Kidney tubule cell (primary cell): ENCODE data around the gene ZNF423.

Experiments
- DNase-seq: peaks from one replicate; pipeline ENCODE4 v3.0.0-alpha.2; 2018; ENCODE audit warnings: low spot score

The ZNF423 gene

DNA sequence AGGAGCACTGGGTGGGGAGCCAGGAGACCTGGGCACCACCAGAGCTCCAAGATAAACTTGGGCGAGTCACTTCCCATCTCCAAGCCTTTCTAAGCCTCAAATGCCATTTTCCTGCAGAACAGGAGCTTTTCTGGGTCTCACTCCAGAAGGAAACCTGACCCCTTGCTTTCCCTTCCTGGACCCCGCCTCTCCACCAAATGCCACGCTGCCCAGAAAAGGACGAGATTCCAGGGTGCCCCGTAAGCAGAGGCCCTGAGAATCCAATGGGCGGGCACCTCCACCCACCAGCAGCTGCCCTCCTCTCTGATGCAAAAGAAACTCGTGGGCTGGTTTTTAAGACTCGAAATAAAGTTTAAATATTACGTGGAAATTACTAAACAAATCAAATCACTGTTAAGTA lies 31.3 kb downstream of the ZNF423 start:
- DNase-seq: no peak

DNA sequence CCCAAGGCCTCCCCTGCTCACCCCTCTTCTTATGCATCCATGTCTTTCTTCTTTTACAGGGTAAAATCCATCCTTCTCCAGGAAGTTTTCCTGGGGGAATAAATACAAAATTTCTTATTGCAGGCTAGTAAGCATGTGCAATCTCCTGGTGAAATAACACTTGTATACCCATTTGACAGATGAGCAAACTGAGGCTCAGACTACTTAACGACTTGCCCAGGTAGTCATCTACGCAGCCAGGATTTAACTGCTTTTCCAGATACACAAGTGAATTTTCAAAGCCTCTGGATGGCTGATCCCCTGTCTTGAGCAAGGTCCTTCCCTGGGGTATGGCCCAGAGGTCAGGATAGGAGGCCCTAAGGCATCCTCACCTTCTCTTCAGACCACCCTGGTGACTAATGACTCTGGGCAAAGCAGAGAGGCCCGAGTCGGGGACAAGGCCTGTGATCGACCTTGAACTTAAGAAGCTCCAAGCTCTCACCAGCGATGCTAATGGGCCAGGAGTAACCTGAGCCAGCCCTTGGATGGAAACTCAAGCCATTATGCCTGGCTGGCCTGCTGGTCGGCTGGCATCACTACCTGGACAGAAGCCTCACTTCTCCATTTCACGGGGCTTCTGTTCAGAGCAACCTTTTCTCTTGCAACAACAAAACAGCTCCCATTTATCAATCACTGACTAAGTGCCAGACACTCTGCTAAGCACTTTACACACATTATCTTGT lies 33.1 kb downstream of the ZNF423 start:
- no peak for DNase-seq

DNA sequence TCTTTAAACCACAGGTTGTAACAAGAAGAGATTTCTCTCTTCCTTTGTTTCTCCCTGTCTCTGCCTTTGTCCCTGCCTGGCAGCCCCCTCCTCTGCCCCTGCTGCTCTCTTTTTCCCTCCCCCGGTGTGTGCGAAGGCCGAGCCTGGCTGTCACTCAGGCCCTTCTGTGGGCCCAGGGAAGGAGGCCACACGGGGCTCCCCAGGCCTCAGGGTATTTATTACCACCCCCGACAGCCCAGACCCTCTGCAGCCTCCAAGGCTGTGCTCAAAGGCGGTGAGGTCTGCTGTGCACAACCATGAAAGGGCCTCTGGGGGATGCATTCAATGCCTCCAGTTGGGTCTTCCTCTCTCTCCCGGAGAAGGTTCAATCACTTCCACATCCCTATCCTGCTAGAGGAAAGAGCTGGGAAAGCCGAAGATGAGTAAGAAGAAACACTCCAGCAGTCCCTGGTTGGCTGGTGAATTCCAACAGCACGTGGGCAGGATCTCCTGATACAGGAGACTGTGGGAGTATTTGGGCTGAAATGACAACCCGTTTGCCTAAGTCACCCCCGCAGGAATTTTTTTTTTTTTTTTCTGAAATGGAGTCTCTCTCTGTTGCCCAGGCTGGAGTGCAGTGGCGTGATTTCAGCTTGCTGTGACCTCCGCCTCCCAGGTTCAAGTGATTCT lies 34.2 kb downstream of the ZNF423 start:
- DNase-seq: no peak

DNA sequence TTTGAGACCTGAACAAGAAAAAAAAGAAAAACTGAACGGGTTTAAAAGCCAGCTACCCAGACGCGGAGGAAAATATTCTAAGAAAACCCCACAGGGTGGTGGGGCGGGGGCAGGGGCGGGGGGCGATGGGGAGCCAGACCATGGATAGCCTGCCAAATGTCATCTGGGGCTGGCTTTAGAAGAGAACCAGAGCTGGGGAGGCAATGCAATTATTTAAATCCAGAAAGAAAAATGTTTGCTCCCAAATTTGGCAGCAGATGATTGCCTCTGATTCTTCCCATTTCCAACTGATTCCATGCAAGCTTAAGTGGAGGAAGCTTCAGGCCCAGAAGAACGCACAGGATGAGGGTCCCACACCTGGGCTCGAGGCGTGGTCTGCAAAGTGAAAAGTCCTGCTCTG lies 34.8 kb downstream of the ZNF423 start:
- DNase-seq: no peak

DNA sequence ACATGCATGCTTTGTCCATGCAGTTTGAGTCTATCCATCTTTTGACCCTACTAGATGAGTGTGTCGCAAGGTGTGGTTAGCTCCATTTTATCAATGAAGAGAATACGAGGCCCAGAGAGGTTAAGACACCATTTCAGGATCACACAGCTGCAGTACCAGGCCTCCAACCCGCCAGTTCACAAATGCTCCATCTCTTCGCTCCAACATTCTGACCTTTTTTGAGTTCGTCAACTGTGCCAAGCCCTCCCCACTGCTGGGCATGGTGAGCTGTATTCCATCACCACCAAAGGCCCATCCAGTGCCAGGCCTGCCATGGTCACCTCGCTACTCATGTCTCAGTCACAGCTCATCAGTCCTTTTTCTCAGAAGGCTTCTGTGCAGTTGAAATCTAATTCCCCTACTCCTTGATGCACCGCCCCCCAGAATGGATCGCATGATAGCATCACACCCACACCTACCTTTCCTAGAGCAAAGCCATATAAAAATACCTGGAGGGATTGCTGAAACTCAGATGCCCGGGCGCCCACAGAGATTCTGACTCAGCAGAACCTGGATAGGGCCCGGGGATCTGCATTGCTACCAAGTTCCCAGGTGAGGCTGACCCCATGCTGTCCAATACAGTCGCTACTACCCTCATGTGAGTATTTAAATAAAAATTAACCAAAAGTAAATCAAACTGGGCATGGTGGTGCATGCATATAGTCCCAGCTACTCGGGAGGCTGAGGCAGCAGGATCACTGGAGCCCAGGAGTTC lies 38.0 kb downstream of the ZNF423 start:
- no peak for DNase-seq

DNA sequence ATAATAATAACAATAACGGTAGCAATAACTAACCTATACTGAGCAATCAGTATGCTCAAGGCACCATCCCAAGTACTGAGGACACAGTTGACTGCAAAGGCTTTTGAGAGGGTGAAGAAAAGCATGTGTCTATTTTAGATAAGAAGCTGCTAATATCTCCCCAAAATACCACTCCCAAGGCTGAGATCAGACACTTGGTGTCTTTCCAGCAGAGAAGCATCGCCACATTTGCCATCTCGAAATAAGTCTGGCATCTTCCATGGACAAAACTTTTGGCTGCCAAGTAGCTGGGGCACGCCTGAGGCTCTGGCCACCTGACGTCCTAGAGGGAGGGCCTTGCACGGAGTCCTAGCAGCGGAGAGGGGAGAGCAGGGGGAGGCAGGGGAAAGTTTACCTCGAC lies 39.0 kb downstream of the ZNF423 start:
- DNase-seq: no peak

DNA sequence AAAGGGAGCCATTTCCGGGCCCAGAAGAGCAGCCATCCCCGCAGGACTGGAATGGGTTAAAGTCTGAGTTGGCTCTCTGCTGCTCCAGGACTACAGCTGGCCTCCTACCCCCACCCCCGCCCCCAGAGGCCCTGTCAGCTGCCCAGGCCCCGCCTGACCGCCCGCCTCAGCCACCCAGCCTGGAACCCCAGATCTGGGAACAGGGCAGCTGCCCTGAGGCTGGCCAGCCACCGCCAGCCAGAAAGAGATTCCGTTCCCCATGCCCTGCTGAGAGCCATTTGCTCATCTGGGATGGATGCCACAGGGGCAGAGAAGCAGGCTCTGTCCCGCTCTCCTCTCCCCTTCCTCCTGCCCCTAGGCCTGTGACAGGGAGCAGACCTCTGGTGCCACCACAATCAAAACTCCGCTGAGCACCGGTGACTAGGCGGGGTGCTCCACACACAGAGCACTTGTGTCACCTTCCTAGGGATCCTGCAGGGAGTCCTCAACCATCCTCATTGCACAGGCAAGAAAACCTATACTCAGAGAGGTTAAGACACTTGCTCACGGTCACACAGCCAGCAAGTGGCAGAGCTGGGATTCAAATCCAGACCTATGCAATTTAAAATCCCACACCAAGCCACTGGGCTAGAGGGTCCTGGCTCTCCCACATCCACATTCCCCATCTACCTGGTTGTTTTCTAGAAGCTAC lies 44.1 kb downstream of the ZNF423 start:
- DNase-seq: no peak

DNA sequence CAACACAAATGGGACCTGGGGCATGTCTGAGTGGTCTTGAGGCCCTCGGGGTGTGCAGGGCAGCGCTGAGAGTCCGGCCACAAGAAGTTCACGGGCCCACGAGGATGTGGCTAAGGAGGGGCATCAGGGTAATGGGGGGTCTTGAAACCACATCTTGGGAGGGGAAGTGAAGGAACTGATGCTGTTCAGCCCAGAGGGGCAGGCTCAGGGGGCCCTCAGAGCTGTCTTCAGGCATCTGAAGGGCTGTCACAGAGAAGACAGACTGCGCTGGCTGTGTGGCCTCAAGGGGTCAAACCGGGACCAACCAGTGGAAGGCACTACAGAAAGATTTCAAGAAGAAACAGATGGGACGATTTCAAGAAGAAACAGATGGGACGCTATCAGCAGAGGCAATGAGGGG lies 45.1 kb downstream of the ZNF423 start:
- DNase-seq: no peak

DNA sequence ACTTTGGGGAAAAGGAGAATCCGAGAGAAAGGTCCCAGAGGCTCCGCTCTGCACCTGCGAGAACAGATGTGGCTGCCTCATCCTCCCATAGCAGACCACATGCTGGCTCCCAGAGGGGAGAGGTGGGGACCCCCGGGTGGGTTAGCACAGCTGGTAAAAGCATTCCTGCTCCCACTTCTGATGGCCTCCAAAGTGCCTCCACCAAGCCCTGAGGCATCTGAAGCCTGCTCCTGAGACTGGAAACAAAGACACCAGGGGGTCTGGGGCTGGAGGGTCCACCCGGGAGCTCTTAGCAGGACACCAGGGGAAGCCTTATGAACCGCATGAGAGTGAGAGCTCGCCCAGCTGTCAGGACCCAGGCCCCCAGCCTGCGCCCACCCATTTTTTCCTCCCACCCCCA lies 46.4 kb downstream of the ZNF423 start:
- DNase-seq: no peak

DNA sequence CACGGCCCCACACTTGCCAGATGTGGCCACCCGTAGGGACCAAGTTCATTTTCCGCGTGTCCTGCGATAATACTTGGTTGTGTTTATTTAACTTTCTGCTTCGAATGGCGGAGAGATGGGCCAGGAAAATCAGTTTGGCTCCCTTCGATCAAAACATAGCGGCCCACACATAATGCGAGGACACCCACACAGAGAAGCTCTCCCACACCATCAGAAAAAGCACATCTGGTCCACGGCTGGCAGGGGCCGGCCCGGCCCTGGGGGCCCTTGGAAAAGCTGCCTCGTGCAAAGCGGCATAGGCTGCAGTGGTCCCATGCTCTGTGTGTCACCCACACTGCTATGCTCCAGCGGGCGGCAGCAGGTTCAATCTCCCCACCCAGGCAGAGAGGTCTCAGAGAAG lies 46.9 kb downstream of the ZNF423 start:
- DNase-seq: no peak

DNA sequence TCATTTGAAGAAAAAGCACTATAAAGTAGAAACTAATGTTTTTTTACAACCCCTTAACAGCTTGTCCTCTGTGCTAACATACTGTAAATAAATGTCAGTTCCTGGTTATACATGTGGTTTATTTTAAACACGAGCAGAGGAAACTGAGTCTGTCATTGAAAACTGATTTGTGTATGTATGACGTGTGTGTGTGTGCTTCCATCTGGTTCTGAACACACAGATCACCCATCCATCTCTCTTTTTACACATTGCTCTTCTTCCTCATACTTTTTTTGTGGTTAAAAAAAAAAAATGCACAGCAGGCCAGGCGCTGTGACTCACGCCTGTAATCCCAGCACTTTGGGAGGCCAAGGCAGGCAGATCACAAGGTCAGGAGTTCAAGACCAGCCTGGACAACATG lies 49.5 kb downstream of the ZNF423 start:
- no peak for DNase-seq

DNA sequence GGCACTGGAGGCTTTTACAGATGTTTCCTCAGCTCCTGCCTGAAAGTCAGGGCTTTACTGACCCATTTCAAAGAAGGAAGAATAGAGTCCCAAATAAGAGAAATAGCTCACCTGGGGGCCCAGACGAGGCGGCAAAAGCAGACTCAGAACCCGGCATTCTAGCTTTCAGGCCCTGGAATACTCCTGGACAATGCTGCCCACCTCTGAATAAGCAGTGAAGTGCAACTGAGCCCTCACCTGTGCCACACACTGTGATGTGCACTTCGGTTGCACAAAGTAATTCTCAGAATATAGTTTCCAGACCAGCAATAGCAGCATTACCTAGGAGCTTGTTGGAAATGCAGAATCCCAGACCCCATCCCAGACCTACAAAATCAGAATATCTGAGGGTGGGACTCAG lies 54.6 kb downstream of the ZNF423 start:
- no peak for DNase-seq

DNA sequence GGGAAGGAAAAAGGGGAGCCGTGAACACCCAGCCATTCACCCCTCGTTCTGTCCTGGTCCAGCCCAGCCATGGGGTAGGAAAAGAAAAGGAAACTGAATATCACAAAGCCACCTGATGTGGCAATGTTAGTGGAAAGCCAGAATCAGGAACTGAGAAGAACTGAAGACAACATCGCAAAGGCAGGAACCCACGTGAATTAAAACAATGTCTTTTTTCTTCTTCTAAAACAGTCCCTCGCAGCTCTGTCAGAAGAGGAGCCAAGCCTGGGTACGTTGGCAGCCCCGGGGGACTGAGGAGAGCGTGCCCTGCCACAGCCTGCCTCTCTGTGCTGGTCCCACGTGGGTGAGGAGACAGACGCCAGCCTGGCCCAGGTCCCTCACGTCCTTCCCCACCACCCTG lies 55.0 kb downstream of the ZNF423 start:
- no peak for DNase-seq

DNA sequence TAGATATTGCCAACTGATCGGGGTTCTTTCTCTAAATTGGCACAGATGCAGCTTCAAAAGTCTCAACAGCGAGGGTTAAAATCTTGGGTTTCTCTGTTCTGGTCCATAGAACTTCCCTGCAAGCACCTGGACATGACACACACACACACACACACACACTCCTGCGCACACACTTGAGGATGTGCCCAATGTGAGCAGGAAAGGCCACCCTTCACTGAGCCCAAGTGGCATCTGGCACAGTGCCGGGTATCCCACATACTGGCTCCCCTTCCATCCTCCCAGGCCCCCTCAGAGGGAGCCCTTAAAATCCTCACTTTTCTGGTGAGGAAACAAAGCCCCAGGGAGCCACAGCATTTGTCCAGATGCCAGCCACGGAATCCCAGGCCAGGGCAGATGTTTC lies 55.5 kb downstream of the ZNF423 start:
- DNase-seq: no peak

DNA sequence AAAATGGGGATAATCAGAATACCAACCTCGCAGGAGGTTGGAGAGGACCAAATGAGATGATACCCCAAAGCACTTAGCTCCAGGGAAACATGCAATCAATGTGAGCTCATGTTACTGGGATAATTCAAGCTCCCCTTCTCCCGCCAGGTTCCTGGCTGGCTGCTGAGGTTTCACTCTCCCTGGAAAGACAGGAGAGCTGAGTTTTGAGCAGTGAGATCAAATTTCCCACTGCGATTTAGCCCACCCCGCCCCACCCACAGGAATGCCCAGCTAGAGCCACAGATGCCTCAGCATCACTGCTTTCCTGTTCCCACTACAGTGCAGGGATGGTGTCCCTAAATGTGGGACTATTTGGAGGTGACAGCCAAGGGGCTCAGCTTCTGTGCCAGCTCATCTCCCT lies 56.7 kb downstream of the ZNF423 start:
- no peak for DNase-seq

DNA sequence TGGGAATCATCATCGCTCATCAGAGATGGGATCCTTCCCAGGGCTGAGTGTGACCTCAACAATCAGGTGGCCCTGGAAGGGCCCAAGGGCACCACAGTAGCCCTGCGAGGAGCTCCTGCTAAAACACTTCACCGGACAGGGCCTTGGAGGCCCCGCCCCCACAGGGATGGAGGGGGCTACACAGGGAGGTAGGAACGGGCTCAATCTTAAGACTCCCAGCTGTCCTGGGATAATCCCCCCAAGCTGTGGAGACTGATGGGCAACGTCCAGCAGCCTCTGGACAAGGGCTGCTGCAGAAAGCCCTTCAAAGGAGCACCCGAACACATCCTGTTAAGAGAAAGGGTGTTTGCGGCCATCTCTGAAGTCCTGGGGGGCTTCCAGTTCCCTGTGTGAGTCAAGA lies 60.4 kb downstream of the ZNF423 start:
- no peak for DNase-seq

DNA sequence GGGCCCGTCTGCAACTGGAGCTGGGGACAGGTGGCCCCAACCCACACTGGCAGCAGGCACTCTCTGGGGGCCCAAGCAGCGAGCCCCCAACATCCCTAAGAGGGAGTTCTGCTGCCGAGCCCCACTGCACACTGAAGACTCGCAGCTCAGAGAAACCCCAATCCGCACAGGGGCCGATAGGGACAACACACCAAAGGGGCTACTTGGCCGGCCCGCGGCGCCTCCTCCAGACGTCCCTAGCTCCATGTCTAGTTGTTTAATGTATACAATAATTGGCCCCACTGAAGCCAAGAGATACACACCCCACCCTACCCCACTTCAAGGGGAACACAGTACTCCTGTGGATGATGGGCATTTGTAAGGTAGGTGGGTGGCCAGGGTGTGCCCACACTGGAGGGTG lies 62.7 kb downstream of the ZNF423 start:
- DNase-seq: no peak

DNA sequence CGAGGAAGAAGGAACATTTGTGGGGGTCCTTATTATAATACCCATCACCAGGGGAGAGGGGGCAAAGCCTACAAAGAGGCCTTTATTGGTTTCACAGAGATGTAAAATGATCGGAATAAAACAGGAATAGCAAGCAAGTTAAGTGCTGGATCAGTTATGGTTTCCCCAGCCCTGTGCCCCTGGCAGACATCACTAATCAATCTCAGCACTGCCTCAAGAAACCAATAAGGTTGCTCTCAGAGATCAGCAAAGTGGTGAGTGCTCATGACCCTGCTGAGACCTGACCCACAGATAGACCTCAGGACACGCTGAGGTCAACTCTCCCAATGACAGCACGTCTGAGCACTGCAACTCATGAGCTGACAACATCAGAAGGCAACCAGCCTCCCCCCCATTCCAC lies 66.3 kb downstream of the ZNF423 start:
- DNase-seq: no peak

DNA sequence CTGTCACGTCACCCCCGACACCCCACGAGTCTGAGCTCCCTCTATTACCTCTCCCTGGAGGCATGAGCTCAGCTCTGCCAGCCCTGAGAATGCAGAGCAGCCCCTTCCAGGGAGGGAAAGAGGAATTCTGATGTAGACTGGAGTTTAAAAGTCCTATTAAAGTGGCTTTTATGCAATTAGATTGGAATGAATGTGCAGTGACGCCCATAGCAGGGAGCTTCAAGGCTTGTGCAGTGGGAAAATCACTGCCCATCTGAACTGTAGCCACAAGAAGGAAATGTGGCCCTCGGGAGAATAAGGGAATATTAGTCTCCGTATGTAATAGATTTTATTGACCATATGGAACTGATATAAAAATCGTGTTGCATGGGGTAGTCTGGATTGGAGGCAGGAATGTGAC lies 66.9 kb downstream of the ZNF423 start:
- DNase-seq: no peak

DNA sequence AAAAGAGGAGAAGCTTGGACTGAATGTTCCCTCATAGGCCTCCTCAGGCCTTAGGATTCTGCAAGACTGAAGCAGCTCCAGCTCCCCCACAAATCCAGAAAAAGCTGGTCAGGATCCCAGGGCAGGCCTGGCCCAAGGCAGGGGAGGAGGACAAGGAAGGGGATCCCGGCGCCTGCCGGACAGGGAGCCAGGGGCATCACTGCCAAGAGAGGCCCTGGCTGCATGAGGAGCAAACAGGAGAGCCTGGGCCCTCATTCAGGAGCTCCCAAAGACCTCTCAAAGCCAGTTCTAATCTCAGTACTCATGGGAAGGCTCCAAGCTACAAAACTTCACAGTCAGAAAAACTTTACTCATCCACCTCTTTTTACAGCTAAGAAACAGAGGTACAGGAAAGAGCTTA lies 67.3 kb downstream of the ZNF423 start:
- no peak for DNase-seq

DNA sequence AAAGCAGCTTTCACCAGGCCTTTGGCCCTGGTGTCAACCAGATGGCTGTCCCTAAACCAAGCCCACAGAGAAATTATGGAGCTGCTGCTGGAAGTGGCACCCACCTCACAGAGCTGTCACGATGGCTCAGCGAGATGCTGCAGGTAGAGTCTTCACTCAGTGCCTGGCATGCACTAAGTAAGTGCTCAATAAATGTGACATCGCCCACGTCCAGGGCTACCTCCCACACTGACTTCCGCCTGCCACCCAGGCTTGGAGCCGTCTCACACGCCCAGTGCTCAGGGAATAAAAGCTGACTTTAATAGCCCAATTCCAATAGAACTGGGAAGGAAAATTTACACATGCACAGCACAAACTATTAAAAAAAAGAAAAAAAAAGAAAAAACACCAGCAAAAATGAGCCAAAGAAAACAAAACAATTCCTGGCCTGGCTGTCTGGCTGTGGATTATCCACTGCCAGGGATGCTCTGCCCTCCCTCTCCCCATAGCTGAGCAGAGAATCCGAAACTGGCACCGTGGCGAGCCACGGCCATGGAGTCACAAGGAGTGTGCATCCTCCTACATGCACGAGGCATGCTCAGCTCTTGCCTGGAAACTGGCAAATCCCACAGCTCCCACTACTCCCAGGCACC lies 68.9 kb downstream of the ZNF423 start:
- DNase-seq: no peak

DNA sequence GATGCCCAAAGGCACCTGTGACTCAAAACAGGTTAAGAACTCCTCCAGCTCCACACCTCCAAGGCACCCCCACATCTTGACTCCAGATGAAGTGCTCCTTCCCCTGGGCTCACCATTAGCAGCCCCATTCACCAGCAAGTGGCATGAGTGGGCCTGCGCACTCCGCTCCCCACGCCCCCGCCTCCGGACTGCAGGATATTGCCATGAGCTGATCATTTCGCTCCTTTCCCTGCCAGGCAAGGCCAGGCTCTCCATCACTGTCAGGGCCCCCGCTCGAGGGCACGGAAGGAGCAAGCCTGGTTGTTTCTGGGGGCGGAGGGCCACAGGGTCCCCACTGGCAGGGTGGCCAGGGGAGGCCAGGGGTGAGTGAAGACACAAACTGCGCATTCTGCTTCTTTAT lies 69.9 kb downstream of the ZNF423 start:
- no peak for DNase-seq
